GM12891 (cell line): ENCODE results near the gene MOB3A.

ENCODE experiments used
- PAX5 ChIP-seq: IDR thresholded peaks from 2 replicates; pipeline ENCODE4 v1.6.1; 2011; ENCODE audit warnings: low read length, moderate library complexity, mild to moderate bottlenecking; ENCODE audit not compliant: insufficient read depth, severe bottlenecking
- POLR2A ChIP-seq: IDR thresholded peaks from 2 replicates; pipeline ENCODE4 v1.6.1; 2011; ENCODE audit warnings: low read depth, low read length, control low read depth
- POLR2AphosphoS5 ChIP-seq: IDR thresholded peaks from 2 replicates; pipeline ENCODE4 v1.6.1; 2011; ENCODE audit warnings: low read depth, low read length, control low read depth
- POU2F2 ChIP-seq: IDR thresholded peaks from 2 replicates; pipeline ENCODE4 v1.6.1; 2011; ENCODE audit warnings: low read depth, mild to moderate bottlenecking, control low read depth, low read length, moderate library complexity
- SPI1 ChIP-seq: IDR thresholded peaks from 2 replicates; pipeline ENCODE4 v1.6.1; 2011; ENCODE audit warnings: low read depth, low read length, control low read depth
- TAF1 ChIP-seq: IDR thresholded peaks from 2 replicates; pipeline ENCODE4 v1.6.1; 2011; ENCODE audit warnings: low read depth, low read length, control low read depth

DNA sequence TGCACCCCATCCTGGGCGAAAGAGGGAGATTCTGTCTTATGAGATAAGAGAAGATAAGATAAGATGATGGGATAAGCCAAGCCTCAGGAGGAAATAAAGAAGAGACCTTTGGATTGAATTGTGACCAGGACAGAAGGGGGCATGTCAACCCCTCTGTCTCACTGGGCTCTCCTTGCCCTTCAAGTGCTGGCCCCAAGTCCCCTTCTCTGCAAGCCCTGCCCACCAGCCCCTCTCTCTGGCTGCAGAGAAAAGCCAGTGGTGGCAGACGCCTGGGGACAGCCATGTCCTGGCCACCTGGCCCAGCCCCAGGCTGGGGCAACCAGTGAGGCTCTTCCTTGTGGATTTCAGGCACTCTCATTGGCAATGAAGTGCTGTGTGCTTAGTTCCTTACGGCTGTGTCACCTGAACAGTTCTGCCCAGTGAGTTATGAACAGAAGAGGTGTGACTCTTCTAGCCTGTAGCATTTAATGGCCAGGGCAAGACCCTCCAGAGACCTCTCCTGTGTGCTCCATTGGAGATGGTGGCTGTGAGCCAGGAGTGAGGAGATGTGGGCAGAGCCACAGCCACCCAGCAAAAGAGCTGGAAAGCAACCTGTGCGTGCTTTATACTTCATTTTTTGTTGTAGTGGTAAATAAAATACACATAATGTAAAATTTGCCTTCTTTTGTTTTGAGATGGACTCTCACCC lies 74.5 kb downstream of the MOB3A start:
- no peak for TF ChIP-seq SPI1
- no peak for TF ChIP-seq POLR2A
- TF ChIP-seq POLR2AphosphoS5 = no peak
- TF ChIP-seq TAF1 = no peak
- TF ChIP-seq PAX5 = no peak
- TF ChIP-seq POU2F2 = no peak
